Measurements from ENCODE around the gene PDPK1.

PDPK1 gene

DNA sequence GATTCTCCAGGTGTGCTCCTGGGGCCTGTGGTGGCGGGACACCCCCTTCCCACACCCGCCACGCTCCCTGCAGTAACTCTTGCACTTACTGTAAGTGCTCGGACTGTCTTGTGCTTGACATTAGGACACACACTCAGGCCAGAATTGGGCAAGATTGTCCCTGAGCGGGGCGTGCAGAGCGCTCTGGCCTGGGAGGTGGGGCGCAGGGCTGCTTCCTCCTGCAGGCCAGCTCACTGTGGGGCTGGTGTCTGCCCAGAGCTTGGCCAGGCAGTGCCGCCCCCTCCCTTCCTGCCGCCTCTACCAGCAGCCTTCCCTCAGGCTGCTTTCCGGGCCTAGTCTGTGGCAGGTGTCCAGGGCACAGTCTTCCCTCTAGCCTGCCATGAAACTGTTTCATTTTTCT is 30.2 kb upstream of the PDPK1 start:
- DNase-seq, result no peak

DNA sequence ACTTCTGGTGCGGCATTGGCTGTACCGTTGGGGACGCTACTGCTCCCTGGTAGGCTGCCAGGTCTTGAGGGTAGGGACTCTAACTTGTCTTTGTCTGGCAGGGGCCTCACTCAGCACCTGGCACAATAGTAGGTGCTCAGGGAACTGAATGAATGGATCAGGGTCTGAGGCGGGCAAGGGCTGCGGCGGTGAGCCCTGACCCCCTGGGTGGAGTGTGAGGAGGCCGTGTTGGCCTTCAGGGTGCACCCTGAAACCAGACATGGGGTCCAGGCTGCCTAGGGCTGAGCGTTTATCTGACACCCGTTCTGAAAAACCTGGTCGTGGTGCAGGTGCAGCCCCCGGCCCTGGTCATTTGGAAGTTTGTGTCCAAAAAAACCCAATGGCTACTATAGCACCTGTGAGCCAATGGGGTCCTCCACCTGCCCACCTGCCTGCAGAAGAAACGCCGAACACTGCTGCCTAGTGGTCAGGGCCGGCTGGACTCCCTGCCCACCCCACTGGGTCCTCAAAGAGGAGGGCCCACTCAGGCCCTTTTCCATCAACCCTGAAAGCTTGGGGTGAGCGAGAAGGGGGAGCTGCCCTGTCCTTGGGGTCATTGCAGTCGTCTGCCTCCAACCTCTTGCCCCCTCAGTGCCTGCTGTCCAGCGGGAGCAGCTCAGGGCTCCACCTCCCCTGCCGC is 29.0 kb upstream of the PDPK1 start:
- no peak for DNase-seq

DNA sequence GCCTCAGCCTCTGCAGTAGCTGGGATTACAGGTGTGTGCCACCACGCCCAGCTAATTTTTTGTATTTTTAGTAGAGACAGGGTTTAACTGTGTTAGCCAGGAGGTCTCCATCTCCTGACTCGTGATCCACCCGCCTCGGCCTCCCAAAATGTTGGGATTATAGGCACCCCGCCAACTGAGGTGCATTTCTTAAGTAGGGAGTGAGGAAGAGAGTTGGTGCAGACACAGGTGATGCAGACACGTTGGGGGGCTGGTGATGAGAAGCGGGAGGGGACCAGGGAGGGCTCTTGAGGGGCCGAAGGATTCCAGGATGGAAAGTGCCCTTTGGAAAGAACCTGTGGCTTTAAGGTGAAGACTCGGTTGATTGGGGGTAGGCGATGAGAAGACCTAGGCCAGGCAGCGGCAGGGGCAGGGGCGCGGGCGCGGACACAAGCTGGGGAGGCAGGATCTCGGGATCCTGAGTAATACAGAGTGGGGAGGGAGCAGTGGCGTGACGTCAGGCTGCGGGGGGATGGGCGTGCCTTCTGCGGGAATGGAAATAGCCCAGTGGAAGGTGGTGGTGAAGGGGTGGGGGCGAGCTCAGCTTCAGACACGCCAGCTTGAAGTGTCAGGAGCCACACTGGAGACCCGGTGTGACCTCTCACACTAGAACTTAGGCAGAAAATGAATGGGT is 26.6 kb upstream of the PDPK1 start:
- DNase-seq, result no peak

DNA sequence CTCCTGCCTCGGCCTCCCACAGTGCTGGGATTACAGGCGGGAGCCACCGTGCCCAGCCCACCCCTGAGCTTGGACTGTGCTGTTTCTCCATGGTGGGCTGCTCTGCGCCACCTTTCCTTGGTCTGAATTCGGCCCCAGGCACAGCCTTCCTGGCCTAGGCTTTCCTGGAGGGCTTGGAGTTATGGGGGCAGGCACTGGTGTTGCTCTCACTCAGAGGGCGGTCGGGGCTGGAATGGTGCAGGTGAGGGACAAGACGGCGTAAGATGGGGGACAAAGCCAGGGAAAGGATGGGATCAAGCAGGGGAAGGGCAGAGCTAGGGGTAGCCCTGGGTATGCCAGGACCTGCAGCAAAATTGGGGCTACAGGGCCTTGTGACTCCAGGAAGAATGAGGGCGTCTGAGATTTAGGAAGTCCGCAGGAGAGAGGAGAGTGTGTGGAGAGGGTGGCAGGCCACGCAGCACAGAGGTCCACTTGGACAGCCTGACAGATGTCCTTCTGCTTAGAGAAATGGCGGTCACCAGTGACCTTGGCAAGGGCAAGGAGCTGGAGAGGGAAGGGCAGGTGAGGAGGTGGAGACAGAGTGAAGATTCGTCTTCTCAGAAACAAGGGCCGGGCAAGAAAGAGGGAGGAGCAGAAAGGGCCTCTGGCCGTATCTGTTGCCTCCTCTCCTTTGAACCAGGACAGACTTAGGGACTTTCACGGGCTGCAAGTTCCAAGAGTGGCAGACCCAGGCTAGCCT is 25.7 kb upstream of the PDPK1 start:
- DNase-seq, result no peak

DNA sequence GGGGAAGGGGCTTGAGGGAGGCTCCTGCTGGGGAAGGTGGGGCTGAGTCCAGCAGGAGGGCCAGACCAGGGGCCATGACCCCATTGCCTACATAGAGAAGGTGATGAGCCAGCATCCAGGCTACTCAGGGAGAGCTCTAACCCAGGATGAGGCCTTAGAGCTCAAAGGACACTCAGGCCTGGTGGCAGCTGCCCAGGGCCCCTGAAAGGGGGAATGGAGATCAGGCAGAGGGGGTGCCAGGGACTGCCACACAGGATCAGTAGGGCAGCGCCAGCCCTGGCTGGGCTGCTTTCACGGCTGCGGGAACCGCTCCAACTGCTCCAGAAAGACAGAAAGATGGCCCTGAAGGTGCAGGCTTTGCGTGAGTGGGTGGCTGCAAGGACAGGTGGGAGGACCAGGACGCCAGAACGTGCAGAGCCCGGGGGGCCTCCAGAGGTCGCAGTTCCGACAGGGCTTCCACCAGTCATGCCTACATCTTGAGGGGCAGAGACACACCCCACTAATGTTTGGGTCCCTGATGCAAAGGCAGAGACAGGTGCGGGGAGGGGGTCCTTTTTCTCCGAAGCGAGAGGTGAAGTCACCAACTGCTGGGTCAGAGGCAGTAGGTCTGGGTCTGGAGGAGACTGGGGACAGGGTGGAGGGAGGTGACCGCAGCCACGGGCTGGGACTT is 25.0 kb upstream of the PDPK1 start:
- no peak for DNase-seq

DNA sequence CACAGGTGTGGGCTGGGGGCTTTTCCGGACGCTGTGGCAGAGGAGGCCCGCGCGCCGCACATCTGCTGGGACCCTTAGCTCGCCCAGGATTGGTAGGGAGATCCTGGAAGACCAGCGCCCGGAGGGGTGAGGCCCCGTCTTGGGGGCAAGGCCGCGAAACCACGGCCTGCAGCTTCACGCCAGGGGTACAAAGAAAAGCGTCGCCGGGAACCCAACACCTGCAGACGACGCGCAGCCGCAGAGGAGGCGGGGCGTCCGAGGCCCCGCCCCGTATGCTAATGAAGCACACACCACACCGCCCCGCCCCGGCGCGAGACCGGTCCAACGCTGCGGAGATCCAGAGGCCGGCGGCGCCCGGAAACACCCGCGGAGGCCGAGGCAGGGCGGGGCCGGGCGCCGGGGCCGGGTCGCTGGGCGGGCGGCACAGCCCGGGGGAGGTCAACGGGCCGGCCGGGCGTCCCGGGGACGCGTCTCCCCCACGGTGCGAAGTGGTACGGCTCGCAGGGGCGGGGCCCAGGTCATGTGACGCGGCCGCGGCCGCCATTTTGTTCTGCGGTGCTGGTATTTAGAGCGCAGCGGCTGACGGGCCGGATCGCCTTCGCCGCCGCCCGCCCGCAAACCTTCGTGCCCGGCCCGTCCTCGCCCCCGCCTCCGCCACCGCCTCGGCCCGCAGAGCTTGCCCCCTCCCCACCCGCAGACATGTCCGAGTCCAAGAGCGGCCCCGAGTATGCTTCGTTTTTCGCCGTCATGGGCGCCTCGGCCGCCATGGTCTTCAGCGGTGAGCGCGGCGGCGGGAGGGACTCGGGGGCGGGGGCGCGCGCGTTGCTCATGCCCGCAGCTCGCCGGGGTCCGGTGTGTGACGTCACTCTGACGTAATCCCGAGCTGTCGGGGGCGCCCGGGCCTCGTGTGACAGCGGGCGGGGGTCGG is 24.2 kb upstream of the PDPK1 start, which contains the start of gene ATP6V0C:
Gene ATP6V0C, plus strand, starts transcription at position 548 of the 928 bp plus-strand sequence. Its CDS starts 152 bp downstream, at position 700.
- DNase-seq, result peak; percentile 91

DNA sequence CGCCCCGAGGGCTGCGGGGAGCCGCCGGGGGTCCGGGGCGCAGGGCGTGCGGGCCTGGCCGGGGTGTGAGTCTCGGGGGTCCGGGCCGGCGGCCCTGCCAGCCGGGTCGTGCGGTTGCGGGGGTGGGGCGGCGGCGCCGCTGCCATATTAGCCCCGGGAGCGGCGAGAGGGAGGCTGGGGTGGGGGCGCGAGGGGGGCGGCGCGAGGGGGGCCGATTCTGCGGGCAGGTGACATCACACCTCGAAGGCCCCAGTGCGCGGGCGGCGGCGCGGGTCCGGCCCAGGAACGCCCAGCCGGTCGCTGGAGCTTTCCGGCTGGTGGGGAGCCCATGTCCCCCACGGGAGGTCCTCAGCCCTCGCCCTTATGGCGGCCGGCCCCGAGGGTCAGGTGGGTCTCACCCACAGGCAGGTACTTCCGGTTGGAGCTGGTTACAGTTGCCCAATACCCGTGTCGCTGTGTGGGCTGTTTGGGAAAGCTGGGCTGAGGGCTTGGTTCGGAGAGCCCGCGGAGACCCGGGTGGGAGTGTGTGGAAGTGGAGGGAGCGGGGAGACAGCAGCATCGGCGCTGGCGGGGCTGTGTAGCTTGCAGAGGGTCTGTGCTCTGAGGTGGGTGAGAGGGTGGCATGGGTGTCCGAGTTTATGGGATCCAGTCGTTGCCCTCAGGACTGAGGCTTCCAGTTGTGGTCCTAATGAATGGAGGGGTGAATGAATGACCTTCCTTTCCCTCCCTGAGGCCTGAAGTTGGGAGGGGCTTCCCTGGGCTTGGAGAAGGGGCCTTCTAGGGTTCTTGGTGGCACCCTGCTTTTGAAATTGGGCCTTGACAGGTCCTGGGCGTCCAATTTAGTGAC is 23.3 kb upstream of the PDPK1 start:
- DNase-seq, result no peak

DNA sequence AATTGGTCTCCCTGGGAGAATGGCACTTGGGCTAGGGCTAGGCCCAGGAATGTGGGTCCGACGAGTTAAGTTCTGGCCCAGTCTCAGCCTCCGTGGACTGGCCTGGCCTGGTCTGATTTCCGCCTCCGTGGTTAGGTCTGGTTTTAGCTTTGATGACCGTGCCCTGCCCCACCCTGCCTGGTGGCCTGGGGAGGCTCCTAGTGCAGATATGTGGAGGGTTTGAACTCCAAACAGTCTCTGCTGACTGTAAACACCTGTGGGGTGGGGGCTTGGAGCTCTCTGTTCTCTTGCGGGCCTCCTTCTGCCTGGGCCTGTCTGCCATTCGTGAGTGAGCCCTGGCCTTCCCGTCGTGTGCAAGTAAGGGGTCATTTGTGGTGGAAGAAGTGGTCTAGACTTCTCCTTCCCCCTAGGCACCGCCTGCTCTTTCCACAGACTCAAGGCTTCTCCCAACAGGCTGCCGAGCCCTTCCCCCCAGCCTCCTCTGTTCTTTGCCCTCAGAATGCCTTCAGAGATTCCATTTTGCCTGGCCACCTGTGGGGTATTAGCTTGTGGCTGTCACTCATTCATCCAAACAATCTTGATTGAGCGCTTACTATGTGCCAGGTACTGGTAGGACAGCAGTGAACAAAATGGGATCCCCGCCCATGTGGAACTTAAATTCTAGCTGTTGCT is 22.5 kb upstream of the PDPK1 start:
- DNase-seq, result no peak

DNA sequence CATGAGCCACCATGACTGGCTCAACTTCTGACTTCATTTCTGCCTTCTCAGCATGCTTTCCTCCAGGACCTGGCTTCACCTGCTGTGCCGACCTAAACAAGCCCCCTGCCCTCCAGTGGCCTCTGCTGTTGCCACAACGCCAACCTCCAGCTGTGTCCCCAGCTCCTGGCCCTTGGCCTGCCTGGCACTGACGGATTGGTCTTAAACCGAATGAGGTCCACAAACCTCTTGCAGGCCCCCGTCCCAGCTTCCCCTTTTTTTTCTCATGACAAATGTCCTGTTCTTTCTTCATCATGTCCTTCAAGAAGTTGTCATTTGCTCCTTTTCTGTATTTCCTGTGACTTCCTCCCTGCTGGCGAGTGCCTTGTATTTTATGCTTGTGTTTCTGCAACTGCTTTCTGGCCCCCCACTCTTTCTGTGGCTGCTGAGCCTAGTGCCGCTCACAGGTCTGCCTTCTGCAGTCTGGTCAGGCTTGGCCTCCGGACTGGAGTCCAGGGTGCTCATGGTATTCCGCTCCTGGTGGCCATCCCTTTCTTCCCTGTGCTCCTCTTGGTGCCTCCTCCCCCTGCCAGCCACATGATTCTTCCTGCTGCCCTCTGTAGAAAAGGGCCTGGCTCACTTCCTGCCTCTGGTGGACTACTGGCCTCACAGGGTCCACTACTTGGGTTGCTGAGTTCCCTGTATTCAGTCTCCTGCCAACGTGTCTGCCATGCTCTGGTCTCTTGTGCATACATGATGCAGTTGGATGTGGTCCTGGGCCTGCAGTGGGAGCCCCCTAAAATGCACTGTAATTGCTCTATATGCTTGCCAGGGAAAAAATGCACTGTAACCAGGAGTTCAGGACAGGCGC is 21.2 kb upstream of the PDPK1 start:
- no peak for DNase-seq

DNA sequence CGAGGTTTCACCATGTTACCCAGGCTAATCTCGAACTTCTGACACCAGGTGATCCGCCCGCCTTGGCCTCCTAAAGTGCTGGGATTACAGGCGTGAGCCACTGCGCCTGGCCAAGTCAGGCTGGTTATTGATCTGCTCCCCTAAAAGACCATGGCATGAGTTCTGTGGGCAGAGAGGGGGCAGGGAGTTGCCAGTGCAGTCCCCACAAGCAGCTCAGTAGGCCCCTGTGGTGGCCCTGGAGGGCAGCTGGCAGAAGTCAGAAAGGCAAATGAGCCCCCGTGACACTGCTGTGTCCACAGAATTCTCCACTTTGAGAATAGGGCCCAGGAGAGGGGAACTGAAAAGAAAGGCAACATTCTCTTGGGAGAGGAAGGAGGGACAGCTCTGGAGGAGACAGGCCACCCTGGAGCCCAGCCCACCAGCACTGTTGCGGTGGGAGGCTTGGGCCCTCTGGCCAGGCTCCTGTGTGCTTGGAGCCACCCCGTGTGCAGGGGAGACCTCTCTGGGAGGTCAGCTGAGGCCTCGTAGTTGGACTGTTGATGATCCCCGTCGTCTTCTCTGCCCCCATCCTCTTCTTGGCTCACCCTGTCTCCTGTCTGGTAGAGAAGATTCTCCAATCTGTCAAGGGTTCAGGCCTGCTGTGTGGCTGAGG is 19.7 kb upstream of the PDPK1 start:
- no peak for DNase-seq

DNA sequence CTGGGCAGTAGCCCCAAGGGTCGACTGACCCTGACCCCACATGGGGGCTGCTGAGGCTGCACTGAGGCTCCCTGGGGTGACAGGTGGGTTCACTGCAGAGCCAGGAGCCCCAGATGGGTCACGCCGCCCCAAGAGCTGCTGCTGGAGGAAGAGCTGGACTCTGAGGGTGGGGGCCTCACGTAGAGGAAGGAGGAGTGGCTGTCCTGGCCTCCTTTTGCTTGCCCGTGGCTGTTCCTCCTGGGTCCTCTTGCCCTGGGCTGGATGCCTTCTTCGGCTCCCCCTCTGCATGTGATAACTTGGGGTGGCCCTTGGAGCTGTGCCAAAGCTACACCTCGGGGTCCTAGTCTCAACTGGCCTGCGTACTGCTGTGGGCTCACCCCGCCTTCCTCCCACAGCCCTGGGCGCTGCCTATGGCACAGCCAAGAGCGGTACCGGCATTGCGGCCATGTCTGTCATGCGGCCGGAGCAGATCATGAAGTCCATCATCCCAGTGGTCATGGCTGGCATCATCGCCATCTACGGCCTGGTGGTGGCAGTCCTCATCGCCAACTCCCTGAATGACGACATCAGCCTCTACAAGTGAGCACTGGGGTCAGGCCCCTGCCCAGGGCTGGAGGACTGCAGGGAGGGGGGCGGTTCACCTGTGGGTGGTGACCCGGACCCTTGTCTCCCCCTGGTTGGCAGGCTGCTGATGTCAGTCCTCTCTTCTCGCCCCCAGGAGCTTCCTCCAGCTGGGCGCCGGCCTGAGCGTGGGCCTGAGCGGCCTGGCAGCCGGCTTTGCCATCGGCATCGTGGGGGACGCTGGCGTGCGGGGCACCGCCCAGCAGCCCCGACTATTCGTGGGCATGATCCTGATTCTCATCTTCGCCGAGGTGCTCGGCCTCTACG is 18.8 kb upstream of the PDPK1 start:
- DNase-seq, result no peak

DNA sequence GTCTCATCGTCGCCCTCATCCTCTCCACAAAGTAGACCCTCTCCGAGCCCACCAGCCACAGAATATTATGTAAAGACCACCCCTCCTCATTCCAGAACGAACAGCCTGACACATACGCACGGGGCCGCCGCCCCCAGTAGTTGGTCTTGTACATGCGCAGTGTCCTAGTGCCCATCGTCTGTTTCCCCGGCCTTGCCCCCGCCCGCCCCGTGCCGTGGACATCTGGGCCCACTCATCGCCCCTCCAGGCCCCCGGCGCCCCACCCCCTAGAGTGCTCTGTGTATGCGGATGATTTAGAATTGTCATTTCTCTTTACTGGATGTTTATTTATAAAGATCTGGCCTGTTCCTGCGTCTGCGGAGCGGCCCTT is 18.1 kb upstream of the PDPK1 start:
- no peak for DNase-seq

DNA sequence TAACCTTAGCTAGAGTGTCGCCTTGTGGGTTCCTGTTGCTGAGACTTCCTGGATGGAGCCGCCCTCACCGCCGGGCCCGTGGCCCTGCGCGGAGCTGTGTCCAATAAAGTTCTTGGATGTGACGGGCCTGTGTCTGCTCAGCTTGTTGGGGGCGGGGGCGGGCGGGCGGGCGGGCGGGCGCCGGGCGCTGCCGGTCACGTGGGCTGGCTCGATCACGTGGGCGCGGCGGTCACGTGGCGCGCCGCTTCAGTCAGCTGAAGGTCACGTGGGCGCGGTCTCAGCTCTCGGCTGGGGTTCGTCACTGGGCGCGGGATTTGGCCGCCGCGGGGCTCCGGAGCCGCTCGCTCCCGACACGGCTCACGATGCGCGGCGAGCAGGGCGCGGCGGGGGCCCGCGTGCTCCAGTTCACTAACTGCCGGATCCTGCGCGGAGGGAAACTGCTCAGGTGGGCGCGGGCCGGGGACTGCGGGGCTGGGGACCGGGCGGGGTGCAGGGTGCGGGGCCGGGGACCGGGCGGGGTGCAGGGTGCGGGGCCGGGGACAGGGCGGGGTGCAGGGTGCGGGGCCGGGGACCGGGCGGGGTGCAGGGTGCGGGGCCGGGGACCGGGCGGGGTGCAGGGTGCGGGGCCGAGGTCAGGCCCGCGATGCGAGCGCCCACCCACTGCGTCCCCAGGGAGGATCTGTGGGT is 17.6 kb upstream of the PDPK1 start, which contains the start of gene AMDHD2:
Gene AMDHD2, plus strand, starts transcription at position 275 of the 687 bp plus-strand sequence. Its CDS starts 88 bp downstream, at position 363.
- peak; percentile 86 for DNase-seq

DNA sequence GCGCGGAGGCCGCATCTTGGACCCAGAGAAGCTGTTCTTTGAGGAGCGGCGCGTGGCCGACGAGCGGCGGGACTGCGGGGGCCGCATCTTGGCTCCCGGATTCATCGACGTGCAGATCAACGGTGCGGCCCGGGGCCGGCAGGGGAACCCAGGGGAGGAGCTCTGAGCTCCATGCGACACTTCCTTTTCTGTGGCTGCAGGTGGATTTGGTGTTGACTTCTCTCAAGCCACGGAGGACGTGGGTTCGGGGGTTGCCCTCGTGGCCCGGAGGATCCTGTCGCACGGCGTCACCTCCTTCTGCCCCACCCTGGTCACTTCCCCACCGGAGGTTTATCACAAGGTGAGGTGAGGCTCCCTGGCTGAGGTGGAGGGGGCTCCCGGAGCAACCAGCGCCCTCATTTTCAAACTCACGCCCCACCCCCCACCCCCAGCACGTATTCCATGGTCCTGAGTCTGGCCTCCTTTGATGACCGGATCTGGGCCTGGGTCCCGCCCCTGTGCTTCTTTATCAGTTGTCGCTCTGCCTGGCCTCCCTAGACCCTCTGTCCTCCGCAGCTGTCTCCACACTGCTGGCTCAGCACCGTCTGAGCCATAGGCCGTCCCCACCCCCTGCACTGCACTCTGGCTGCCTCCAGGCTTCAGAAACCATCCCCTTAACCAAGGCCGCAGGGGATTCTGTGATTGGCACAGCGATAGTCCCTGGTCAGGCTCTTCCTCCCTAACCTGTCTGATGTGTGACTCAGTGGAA is 16.9 kb upstream of the PDPK1 start:
- DNase-seq, result peak; percentile 57

DNA sequence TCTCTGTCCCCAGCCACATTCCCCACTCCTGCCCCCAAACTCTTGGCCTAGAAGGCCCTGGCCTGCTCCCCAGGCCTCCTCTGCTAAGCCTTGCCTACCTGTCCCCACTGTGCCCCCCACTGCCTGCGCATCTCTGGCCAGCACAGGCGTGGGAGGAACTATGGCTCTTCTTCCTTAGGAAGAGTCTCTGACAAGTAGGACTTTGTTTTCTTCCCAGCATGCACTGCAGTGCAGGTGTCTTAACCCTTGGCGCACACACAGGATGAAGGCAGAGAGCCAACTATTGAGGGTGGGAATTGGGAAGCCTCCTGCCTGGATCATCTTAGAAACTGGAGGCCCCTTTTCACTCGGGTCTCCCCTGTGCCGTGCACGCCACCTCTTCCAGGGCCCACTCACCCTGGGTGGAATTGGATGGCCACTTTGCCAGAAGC is 14.0 kb upstream of the PDPK1 start:
- no peak for DNase-seq

DNA sequence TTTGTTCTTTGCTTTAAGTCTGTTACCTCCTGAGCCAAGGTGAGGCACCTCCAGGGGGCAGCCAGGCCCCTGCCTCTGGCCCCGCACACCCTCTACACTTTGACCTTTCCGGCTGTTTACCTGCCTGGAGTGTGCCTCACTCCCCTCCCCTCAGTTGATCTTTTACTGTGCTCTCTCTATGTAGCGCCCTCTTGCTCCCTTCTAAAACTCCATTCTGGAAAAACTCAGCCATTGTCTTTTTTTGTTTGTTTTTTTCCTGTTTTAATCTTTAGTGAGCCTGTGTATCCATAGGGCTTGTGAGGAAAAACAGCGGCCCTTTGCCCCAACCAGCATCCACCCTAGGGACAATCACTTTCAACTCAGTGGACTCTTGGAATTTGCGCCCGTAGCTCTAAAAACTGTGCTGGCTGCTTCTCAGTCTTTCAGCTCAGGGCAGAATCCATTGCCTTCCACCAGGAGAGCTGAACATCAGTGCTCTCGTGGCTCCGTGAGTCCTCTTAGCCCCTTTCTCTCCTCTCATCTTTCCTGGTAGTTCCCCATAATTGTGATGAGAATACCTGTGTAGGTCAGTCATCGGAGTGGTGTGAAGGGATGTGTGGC is 13.4 kb upstream of the PDPK1 start:
- DNase-seq, result no peak

Measured in CD4-positive, alpha-beta T cell treated with Interleukin-4 for 4 hours (primary cell).